CD4-positive, alpha-beta T cell treated with Interleukin-4 for 1 hour (primary cell): ENCODE data around the gene DAAM1.

Experiments
- DNase-seq, 2 donors: peaks; one replicate each; pipeline ENCODE4 v3.0.0-alpha.2; 2020 to 2022

The DAAM1 gene

DNA sequence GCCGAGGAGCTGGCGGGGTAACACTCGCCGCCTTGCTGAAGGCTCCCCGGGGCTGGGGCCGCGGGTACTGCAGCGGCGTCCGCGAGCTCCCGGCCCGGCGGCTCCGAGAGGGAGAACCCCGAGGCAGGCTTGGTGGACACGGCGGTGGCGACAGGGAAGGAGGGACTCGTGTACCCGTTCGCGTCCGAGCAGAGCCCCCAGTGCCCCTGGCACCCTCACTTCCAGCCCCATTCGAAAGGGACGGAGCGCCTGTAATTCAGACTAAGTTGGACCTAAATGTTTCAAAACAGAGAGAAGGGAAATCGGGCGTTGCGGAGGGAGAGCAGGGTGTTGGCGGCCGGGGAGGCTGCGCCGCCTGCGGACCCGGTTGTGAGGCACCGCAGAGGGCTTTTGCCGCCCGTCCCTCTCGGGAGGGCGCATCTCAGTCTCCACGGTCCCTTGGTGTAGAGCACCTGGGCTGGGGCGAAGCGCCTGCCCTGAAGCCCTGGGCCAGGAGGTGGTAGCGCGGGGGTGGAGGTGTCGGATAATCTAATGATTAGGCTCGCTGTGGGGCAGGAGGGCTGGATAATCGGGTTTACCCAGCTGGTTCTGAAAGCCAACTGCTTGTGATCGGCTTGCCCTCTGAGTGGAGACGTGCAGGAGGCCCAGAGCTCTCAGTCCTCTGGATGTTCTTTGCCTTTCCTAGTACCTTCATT, 771 bp downstream of the DAAM1 start:
- DNase-seq, result peak in 1 of 2 donors; percentile 39

DNA sequence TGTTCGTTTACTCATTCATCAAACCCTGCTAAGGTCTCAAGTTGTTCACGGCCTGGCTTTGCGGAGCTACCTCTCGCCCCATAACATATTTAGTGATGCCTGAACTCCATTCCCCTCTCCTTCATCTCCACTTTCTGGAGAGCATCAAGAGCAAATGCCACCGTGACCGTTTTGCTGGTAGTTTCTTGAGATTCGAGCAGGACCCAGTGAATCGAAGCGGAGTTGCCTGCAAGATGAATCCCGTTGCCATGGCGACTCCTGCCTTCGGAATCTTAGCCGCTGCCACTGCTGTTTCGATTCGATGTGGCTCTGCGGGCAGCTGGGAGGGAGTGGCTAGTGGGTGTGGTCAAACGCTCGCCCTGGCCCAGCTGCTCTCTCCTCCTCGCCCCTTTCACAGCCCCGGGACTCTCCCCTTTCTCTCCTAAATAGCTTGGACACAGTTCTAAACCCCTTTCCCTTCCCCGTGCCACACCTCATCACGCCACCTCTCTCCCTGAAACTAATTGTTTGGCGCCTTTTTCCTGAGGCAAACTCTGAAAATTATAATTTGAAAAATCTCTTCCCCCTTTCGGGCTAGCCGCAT, 1.4 kb downstream of the DAAM1 start:
- DNase-seq, result peak; percentile 85 to 87

DNA sequence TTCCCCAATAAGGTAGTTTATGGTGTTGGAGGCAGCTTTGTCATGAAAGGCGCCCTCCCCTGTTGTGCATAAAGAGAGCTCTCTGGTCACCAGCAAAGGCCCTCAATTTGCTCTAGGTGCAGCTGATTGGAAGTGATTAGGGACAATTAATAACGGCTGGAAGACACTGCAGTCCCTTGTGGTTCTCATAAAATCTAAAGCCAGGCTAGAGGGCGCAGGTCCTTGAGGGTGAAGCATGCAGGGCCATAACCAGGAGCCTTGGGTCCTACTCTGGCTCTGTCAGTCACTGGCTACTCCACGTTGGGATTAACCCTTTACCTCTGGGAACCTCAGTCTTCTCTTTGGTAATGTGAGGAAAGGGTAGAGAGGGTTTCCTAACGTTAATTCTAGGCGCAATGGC, 1.9 kb downstream of the DAAM1 start:
- no peak for DNase-seq

DNA sequence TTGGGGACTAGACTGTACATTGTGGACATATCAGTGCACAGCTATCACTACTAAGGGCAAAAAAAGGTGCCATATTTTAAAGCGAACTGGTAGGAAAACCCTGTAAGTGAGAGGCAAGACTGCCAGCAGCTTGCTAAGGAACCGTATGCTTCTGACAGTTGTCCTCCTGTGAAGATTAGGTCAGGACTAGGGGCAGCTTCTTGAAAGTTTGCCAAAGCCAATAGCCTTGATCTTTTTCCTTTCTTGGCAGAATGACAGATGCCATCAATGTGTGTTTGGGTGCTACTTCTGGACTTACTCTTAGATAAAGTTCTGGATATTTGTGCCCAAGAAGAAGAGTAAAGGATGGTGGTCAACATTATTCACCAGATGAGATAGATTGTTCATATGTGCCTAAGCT, 7.4 kb downstream of the DAAM1 start:
- no peak for DNase-seq

DNA sequence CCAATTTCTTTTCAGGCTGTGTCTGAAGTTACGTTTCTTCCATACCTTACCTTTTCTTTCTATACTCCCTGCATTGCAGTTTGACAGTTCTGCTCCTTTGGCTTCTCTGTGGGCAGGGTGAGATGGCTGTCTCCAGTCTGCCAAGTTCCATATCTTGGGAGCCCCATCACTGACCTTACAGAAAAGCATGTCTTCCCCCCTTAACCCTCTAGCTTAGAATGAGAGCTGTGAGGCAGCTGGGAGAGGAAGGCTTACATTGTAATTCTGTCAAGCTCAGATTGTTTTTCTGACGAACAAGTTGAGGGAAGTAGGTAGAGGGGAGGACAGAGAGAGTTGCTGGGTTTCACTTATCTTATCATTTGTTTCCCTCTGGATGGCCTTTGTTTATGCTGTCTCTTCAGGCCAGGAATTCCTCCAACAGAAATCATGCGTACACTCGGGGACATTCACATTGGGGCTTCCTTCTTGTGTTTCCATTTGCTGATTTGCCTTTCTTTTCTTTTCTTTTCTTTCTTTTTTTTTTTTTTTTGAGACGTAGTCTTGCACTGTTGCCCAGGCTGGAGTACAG, 9.3 kb downstream of the DAAM1 start:
- no peak for DNase-seq

DNA sequence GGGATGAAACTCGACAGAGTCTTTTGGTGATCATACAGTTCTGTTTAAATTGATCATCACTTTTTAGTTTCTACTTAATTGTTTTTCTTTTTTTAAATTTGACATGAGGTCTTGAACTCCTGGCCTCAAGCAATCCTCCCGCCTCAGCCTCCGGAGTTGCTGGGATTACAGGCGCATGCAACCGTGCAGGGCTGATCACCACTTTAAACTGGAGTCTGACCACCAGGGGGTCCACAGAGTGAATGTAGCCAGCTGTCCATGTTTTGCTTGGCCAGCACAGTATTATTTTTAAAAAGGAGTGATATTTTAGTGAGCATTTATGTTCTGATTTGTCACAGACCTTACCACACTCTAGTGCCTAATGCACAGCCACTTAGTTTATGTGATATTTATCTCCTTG, 10.7 kb downstream of the DAAM1 start:
- DNase-seq, result no peak

DNA sequence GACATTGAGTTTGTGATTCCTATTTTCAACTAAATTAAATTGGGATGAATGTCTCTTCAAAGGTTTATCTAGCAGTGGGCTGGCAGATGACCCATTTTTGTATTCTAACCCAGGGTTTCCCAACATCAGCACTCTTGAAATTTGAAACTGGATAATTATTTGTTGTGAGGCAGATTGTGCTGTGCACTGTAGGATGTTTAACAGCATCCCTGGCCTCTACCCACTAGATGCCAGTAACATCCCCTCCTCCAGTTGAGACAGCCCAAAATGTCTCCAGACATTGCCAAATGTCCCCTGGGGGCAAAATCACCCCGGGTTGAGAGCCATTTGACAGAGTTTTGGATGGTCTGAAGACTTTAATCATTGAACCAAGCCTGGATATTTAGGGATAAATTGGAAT, 11.1 kb downstream of the DAAM1 start:
- no peak for DNase-seq

DNA sequence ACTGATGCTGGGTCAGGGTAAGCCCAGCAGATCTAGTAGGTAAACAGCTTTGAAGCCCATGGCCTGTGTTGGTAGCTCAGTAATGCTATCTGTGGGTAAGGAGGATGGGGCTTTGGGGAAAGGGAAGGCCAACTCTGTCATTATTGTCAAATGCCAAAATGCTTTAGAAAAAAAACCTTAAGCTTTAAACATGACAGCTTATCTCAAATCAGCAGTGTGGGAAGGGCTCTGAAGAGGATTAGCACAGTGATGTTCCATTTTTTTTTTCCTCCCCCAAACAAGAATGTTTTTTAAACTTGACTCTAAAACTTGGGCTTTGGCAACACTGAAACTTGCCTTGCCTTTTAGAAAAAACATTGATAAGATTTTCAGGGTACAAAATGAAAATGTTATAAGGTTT, 11.7 kb downstream of the DAAM1 start:
- DNase-seq, result no peak

DNA sequence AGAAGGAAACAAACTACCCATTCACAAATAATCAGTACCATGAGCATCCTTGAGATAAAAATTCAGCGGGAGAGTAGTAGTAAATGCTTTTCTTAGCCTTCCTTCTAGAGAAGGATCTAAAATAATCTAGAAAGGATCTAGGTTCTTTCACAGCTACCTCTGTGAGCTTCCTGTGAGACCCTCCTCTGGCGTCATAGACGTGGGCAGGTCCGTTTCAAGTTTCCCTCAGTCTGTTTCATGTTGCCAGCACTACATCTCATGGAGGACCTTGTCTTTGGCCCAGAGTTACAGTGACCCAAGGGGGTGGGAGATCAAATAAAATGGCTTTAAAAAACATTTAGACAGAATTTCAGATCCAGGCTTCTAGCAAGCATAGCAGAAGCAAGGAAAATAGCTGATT, 13.6 kb downstream of the DAAM1 start:
- peak; percentile 8 to 40 for DNase-seq

DNA sequence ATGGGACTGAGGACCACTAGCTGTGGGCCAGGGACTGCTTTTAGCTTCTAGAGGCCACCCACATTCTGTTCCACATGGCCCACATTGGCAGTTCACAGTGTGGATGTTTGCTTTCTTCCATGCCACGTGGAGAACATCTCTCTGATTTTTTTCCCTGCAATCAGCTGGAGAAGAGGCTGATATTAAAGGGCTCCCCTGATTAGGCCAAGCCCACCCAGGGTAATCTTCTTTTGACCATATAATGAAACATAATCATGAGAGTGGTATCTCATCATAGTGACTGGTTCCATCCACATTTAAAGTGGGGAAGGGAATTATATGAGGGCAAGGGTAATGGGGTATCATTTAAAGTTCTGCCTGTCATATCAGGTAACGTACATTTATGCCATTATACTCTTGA, 15.8 kb downstream of the DAAM1 start:
- no peak for DNase-seq

DNA sequence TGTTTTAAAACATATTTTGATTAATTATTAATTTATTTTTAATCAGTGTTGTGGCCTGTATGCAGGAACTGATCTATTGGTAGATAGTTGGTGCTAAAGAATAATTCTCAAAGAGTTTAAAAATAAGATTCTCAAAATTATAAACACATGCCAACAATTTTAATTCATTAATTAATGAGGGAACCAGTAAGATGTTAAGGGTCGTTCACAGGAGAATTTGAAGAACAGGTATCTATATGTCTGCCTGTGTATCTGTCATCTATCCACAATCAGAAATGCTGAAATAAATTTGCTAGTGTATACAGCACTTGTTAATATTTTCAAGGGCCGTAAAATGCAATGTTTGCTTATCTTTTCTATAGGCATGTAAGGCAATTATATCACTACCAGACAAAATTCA, 18.4 kb downstream of the DAAM1 start:
- DNase-seq, result no peak

DNA sequence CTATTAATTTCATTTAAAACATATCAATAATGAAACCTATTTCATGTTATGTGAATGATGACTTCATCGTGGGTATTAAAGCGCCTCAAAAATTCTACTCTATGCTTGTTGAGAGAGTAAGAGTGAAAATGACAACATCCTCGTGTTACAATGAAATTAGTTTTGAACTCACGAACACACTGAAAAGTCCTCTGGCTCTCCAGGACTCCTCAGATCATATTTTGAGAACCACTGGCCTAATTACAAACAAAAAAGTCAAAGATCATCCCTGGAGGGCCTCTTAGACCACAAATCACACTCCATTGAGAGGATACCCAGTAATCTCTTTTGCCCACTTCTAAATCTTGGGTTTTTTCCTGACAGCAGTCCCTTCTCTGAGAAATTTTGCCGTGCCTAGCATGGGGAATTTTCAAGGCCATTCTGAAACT, 19.1 kb downstream of the DAAM1 start:
- no peak for DNase-seq

DNA sequence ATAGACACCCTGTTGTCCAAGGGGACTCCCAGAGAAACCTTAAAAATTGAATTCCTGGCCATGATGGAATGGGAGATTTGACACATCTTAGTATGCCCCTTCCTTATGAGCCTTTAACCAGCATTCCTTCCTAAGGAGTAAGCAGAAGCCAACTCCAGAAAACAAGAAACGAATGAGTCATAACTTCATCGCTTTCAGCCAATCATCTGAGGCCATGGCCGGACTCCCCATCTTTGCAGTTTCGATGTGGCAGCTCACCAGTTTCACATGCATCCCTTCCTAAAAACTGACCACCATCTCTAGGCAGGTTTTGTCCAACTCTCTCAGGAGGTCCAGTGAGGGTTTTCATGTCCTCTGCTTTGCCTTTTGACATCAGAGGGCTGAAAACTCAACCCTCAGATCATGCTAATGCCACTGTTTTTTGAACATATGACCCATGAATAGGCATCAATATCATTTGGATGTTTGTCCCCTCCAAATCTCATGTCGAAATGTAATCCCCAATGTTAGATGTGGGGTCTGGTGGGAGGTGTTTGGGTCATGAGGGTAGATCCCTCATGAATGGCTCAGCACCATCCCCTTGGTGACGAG, 19.9 kb downstream of the DAAM1 start:
- no peak for DNase-seq

DNA sequence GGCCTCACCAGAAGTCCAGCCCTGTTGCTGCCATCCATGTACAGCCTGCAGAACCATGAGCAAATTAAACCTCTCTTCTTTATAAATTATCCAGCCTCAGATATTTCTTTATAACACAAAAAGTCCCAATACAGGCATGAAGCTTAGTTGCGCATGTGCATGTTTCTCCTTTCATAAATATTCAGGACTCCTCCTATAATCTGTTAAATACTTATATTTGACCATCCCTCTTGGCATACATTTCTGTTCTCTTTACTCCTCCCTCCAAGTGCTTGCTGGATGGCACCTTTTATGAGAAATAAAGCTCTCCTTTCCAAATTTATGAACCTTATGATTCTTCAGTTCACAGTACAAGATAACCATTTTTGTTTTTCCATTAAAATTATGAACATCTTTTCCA, 20.5 kb downstream of the DAAM1 start:
- no peak for DNase-seq

DNA sequence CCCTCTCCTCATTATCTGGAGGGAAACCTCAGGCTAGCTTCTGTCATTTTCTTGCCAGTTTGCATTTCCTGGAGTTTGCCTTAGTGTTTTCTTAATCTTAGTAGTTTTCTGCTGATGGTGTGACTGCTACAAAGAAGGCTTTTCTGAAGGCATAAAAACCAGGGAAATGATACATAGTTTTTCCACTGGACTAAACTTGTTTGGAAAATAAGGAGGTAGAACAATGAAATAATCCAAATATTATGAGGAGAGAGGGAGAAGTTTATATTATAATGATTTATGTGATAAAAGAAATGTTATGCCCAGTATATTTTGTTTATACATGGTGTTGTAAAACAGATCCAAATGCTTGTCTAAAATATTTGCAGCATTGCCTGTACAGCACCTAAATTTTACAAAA, 22.2 kb downstream of the DAAM1 start:
- no peak for DNase-seq

DNA sequence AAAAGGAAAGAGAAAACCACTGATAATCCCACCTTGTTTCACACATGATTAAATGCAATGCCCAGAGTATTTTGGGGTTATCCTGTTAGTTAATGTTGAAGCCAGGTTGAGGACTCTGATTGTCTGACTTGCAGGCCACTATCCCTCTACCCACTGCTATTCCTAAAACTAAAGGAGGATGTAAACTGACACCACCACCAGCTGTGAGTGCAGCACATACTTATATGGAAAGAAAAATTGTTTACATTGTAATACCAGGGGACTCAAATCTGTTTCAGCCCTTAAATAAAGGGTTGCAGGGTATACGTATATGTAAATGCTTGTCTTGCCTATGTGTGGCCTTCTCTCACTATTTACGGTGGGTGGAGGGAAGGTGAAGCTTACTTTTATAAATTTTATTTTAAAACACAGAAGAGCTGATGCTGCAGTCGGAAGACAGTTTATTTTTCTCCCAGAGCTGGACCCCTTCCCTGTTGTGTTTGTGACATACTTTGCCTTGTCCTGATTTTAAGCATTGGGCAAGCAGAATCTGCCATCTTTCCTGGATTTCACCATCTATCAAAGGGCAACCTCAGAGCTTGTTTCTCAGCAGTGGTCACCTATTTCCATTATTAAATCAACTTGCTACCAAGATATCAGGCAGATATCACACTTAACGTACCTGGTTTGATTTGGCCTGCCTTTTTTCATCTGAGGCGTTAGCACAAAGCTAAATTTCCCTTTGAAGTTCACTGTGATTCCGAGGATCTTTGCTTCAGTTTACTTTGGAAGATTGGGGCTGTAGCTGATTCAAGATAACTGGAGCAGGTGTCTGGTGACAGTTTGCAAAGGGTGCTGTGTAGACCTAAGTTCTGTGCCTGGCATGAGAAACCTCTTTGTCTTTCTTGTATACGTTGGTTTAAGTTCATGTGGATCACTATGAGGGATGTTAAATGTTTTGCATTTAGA, 25.2 kb downstream of the DAAM1 start:
- DNase-seq, result no peak

DNA sequence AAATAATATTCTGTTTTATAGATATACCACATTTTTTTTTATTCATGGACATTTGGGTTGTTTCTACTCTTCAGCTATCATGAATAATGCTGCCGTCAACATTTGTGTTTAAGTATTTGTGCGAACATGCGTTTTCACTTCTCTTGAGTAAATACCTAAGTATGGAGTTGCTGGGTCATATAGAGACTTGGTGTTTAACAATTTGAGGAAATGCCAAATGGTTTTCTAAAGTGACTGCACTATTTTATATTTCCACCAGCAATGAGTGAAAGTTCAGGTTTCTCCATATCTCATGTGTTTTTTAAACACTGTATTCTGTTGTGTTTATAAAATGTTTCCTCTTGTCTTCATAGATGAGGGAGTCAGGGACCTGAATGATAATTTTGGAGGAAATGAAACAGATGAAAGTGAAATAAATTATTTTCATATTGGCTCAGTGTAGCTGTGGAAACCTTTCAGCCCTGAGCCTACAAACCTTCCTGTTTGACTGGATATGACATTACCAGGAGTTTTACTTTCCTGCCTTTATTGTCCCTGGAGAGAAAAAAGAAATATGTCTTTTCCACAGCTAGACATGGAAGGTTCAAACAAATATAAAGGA, 26.3 kb downstream of the DAAM1 start:
- DNase-seq, result no peak

DNA sequence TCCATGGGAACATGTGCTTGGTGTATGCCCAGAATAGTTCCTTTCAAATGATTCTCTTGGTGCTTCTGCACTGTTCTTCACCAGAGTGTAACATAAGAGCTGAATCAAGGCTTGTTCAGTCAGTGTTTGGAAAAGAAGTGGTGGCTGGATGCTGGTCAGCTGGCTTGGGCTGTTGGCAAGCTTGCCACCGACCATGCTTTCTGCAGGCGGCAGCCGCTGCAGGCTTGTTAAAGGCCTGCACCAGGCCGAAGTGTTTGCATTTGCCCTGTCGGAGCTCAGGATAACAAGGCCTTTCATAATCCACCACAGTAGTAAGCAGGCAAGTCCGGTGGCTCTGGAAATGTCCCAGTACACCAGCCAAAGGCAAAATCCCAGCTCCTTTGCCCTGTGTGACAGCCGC, 26.9 kb downstream of the DAAM1 start:
- DNase-seq, result no peak

DNA sequence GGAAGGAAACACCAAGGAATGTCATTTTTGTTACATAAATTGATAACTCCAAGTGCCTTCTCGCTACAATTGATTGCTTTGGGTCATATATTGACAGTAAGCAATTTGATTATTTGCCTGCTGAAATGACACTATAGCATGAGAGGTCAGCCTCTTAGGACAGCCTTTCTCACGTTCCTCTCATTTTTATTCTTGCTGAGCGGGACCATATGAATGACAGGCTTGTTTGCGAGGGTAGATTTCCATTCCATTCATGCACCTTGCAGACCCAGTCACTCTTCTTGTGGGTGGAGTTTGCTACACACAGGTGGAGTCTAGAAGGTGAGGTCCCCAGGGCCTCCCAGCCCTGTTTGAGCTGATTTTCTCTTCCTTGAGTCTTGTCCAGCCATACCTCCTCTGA, 27.3 kb downstream of the DAAM1 start:
- no peak for DNase-seq

DNA sequence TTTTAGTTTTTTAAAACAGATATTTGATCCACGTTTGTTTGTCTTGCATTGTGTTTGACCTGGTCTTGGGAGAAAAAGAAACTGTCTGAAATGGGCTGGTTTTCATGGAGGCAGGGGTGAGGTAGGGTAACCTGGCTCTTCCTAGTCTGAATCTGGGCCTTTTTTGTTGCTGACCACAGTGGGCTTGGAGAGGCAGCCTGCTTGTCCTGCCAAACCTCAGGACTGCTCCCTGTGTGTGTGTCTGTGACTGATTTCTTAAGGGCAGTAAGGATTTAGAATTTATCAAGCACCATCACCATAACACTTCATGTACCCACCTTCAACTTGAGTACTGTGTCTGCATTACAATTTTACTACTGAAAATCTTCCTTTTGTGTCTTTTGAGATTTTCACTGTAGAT, 28.5 kb downstream of the DAAM1 start:
- DNase-seq, result no peak

DNA sequence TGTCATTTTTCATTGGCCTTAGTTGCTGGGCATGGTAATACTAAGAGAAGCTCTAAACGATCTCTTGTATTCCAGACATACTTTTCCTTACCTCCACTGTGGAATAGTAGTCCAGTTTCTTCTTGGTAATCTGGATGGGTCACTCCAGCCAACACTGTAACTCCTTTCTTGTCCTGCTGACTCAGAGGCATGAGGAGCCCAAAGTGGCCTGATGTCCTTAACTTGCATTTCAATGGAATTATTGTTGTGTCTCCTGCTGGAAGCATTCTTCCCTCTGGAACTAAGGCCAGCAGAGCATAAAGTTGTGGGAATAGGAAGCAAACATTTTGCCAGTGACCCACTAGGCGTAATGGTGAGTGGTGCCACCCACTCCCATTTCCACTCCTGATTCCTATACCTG, 33.1 kb downstream of the DAAM1 start:
- DNase-seq, result no peak

DNA sequence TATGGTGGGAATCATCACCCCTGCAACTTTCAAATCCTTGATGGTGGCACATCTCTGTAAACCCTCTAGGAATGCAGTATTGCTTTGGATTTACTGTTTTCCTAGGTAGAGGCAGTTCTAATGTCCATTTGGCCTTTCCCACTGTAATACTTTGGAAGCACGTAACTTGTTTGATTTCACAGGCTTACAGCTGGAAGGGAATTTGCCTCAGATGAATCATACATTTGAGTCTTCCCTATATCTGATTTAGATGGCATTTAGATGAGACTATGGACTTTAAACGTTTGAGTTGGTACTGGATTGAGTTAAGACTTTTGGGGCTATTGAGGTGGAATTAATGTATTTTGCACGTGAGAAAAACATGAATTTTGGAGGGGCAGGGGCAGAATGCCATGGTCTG, 35.9 kb downstream of the DAAM1 start:
- DNase-seq, result no peak

DNA sequence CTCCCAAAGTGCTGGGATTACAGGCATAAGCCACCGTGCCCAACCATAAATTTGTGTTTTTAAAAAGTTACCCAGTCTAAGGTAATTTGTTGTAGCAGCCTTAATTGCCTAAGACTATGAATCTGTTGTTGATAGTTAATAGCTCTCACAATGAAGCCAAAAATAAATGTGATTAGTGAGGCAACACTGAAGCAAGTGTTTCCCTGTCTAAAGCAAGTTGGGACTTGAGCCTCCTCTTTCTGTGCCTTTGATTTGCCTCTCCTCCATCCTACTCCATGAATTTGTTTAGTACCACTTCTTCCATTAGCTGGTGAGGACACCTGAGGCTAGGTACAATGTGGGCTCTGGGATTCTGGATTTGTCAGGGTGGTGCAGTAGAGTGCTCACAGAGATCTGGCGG, 36.8 kb downstream of the DAAM1 start:
- DNase-seq, result no peak
